ENCODE results near the gene EPHB3. TPM values are rescaled to one million over a fixed set of nuclear protein-coding genes. Genes with fewer than 3 reads are reported as not detected.

The EPHB3 gene
- 1.5 and 2.7 TPM in 2 replicates for total RNA-seq

GRCh38 chr3:184561061-184561912, at the start of gene EPHB3:
TSS of gene EPHB3 (plus strand) at chr3:184561785. CDS start at chr3:184562236, 451 bp downstream.

Other genes with a start within 250 kb of the EPHB3 start
- 374 and 376 TPM in 2 replicates for gene EIF4G1, start 247.2 kb upstream of the EPHB3 start, total RNA-seq
- 32.1 and 33.5 TPM in 2 replicates for gene FAM131A, start 224.2 kb upstream of the EPHB3 start, total RNA-seq
- gene CLCN2, start 200.2 kb upstream of the EPHB3 start, total RNA-seq, result 2.9 and 3.4 TPM in 2 replicates
- 64.4 and 73.7 TPM in 2 replicates for gene POLR2H, start 200.1 kb upstream of the EPHB3 start, total RNA-seq
- gene THPO, start 183.6 kb upstream of the EPHB3 start, total RNA-seq, result 0.13 TPM in 1 of 2 replicates, not detected in the other
- 1.7 and 2.4 TPM in 2 replicates for gene CHRD, start 181.7 kb upstream of the EPHB3 start, total RNA-seq
- gene MAGEF1, start 150.3 kb downstream of the EPHB3 start, total RNA-seq, result 16.4 and 18.8 TPM in 2 replicates

Measured in aortic smooth muscle cell (primary cell).